ENCODE data around the gene DISC1. TPM values are rescaled to one million over a fixed set of nuclear protein-coding genes. Genes with fewer than 3 reads are reported as not detected.
A peak's percentile ranks its signal among the peaks of the same experiment; 100 is the strongest.
"Not testable (repeated sequence)": the region's sequence is repeated elsewhere in the genome, so short reads cannot be mapped to it uniquely, and the experiment has no call there.

Gene DISC1
- total RNA-seq, 2 experiments from 2014 or later, result 1.7 to 2.0 TPM

DNA sequence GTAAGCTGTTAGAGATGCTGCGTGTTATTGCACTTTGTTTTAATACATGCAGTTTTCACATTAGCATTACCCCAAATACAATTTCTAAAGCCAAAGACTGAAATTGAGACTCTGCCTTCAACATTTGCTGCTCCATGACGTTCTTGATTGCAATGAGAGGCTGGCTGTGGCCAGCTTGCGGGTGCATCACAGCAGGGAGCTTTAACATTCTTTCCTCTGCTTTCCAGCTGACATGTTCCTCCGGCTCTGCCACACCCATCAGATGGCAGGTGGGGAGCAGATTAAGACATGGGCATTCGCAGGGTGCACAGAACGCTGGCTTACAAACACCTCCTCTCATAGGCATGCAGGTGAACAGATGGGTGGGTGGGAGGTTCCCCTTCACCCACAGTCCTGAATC is 314.1 kb downstream of the DISC1 start:
- no peaks in the 10 kb centered on the region for H3K4me1 Mint-ChIP-seq
- peaks cover 2% of the 10 kb centered on the region for H3K9me3 Mint-ChIP-seq
- H3K36me3 Mint-ChIP-seq, result peaks cover 8% of the 10 kb centered on the region
- no peak overlapping the region for H3K27ac Mint-ChIP-seq
- no peak for DNase-seq
- no peak overlapping the region for H3K4me3 Mint-ChIP-seq
- H3K27me3 Mint-ChIP-seq, result no peaks in the 10 kb centered on the region

- no peak overlapping the region for H3K4me3 Mint-ChIP-seq
Measured at GRCh38 chr1:231943084-231943483, 316.5 kb downstream of the DISC1 start.

GRCh38 chr1:231948102-231948501 is 321.5 kb downstream of the DISC1 start:
- not testable (repeated sequence) for H3K27me3 Mint-ChIP-seq, DNase-seq, H3K4me1 Mint-ChIP-seq, H3K4me3 Mint-ChIP-seq, H3K36me3 Mint-ChIP-seq, H3K27ac Mint-ChIP-seq
- peaks cover 17% of the 10 kb centered on the region for H3K9me3 Mint-ChIP-seq

More at GRCh38 chr1:231943084-231943483, 316.5 kb downstream of the DISC1 start:
- H3K27ac Mint-ChIP-seq, result no peak overlapping the region
- no peak for DNase-seq
- no peaks in the 10 kb centered on the region for H3K4me1 Mint-ChIP-seq
- H3K9me3 Mint-ChIP-seq, result peaks cover 16% of the 10 kb centered on the region
- peaks cover 8% of the 10 kb centered on the region for H3K36me3 Mint-ChIP-seq
- H3K27me3 Mint-ChIP-seq, result no peaks in the 10 kb centered on the region

GRCh38 chr1:231949277-231950091 is 322.9 kb downstream of the DISC1 start:
- Mint-ChIP-seq H3K9me3 (peaks cover 17% of the 10 kb centered on the region), H3K4me3 (no peak overlapping the region), H3K36me3 (peaks cover 6% of the 10 kb centered on the region), H3K27me3 (no peaks in the 10 kb centered on the region), H3K4me1 (no peaks in the 10 kb centered on the region), H3K27ac (no peak overlapping the region)
- DNase-seq, result no peak

GRCh38 chr1:231950331-231951128 is 323.9 kb downstream of the DISC1 start:
- peaks cover 15% of the 10 kb centered on the region for H3K9me3 Mint-ChIP-seq
- DNase-seq, result no peak
- H3K27me3 Mint-ChIP-seq, result no peaks in the 10 kb centered on the region
- H3K27ac Mint-ChIP-seq, result no peak overlapping the region
- H3K4me3 Mint-ChIP-seq, result no peak overlapping the region
- no peaks in the 10 kb centered on the region for H3K4me1 Mint-ChIP-seq
- peaks cover 6% of the 10 kb centered on the region for H3K36me3 Mint-ChIP-seq

- Mint-ChIP-seq H3K4me1 (no peaks in the 10 kb centered on the region), H3K27me3 (no peaks in the 10 kb centered on the region), H3K4me3 (no peak overlapping the region), H3K36me3 (peaks cover 12% of the 10 kb centered on the region), H3K27ac (no peak overlapping the region), H3K9me3 (peaks cover 16% of the 10 kb centered on the region)
- DNase-seq, result no peak
Measured at GRCh38 chr1:231951374-231951773, 324.8 kb downstream of the DISC1 start.

GRCh38 chr1:231952154-231952553 is 325.6 kb downstream of the DISC1 start:
- no peaks in the 10 kb centered on the region for H3K4me1 Mint-ChIP-seq
- H3K36me3 Mint-ChIP-seq, result peaks cover 17% of the 10 kb centered on the region
- no peak overlapping the region for H3K27ac Mint-ChIP-seq
- DNase-seq, result no peak
- H3K9me3 Mint-ChIP-seq, result peaks cover 12% of the 10 kb centered on the region
- H3K27me3 Mint-ChIP-seq, result no peaks in the 10 kb centered on the region
- no peak overlapping the region for H3K4me3 Mint-ChIP-seq

DNA sequence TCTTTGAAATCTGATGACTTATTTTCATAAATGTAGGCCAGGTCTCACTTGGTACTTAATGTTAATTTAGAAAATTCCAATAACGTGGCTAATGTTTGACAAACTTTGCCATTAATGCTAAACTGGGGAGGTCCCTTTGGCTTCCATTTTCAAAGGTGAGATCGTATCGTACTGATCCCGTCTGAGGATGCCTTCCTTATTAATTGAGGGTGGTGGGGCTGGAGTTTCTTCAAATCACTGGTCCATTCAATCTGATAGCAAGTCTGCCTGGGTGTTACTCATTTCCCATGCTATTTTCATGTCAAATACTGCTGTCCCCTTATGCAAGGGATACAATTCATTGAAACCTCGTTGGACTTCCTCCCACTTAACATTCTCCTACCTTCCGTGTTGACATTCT is 327.1 kb downstream of the DISC1 start:
- Mint-ChIP-seq H3K9me3 (peaks cover 3% of the 10 kb centered on the region), H3K27ac (no peak overlapping the region)

DNA sequence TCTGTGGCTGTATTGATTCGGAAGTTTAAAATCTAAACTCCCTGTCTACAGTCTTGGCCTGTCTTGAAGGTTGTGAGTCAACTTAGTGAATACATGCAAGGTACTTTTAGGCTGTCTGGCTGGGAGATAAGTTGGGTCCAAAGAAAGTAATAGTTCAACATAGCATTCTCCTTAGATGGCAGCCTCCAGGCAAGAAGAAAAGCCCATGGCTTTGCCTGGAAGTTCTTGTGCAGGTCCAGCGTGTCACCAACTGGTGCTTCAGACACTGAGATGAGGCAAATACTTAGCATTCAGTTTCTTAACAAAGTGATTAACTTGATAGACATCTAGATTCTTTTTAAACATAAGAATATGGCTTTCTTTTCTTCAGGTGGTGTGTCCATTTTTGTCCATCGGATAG is 328.2 kb downstream of the DISC1 start:
- peaks cover 3% of the 10 kb centered on the region for H3K9me3 Mint-ChIP-seq
- peaks cover 16% of the 10 kb centered on the region for H3K36me3 Mint-ChIP-seq
- DNase-seq, result no peak
- H3K27ac Mint-ChIP-seq, result no peak overlapping the region
- no peak overlapping the region for H3K4me3 Mint-ChIP-seq
- H3K4me1 Mint-ChIP-seq, result no peaks in the 10 kb centered on the region
- no peaks in the 10 kb centered on the region for H3K27me3 Mint-ChIP-seq

More for the DNA sequence above, 327.1 kb downstream of the DISC1 start:
- no peak for DNase-seq
- Mint-ChIP-seq H3K36me3 (peaks cover 17% of the 10 kb centered on the region), H3K27me3 (no peaks in the 10 kb centered on the region), H3K4me3 (no peak overlapping the region), H3K4me1 (no peaks in the 10 kb centered on the region)

GRCh38 chr1:231957359-231957758 is 330.8 kb downstream of the DISC1 start:
- Mint-ChIP-seq H3K9me3 (peaks cover 3% of the 10 kb centered on the region), H3K27ac (no peak overlapping the region), H3K36me3 (peaks cover 25% of the 10 kb centered on the region), H3K27me3 (no peaks in the 10 kb centered on the region), H3K4me1 (no peaks in the 10 kb centered on the region), H3K4me3 (no peak overlapping the region)
- DNase-seq, result no peak

- Mint-ChIP-seq H3K27ac (no peak overlapping the region), H3K4me1 (no peaks in the 10 kb centered on the region), H3K36me3 (peaks cover 28% of the 10 kb centered on the region), H3K27me3 (no peaks in the 10 kb centered on the region), H3K9me3 (peaks cover 3% of the 10 kb centered on the region), H3K4me3 (no peak overlapping the region)
- no peak for DNase-seq
Measured at GRCh38 chr1:231958448-231958847, 331.9 kb downstream of the DISC1 start.

GRCh38 chr1:231959225-231959884 is 332.8 kb downstream of the DISC1 start:
- Mint-ChIP-seq H3K27me3 (no peaks in the 10 kb centered on the region), H3K4me1 (no peaks in the 10 kb centered on the region), H3K9me3 (peaks cover 3% of the 10 kb centered on the region), H3K27ac (no peak overlapping the region), H3K36me3 (peaks cover 28% of the 10 kb centered on the region), H3K4me3 (no peak overlapping the region)
- no peak for DNase-seq

GRCh38 chr1:231961801-231962200 is 335.2 kb downstream of the DISC1 start:
- not testable (repeated sequence) for H3K4me3 Mint-ChIP-seq, H3K27me3 Mint-ChIP-seq, H3K27ac Mint-ChIP-seq, H3K4me1 Mint-ChIP-seq, DNase-seq, H3K9me3 Mint-ChIP-seq
- peaks cover 18% of the 10 kb centered on the region for H3K36me3 Mint-ChIP-seq

DNA sequence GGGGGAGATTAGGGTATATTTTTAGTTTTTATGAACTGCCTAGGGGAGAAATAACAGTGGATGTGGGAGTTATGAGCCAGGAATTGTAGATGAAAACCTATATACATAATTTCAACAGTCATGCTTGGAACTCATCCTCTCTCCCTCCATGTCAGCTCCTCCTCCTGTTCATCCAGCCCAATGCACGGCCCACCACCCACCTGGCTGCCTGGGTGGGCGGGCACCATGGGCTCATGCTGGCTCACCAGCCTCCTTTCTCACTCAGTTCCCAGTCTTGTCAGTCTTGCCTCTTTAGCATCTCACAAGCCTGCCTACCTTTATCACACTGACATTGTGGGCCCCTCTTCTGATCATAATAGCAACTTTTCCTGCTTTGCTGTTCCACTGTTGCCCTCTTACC is 336.0 kb downstream of the DISC1 start:
- H3K4me3 Mint-ChIP-seq, result no peak overlapping the region
- H3K27me3 Mint-ChIP-seq, result no peaks in the 10 kb centered on the region
- no peak overlapping the region for H3K27ac Mint-ChIP-seq
- no peaks in the 10 kb centered on the region for H3K9me3 Mint-ChIP-seq
- H3K36me3 Mint-ChIP-seq, result peaks cover 19% of the 10 kb centered on the region
- H3K4me1 Mint-ChIP-seq, result no peaks in the 10 kb centered on the region
- DNase-seq, result no peak

DNA sequence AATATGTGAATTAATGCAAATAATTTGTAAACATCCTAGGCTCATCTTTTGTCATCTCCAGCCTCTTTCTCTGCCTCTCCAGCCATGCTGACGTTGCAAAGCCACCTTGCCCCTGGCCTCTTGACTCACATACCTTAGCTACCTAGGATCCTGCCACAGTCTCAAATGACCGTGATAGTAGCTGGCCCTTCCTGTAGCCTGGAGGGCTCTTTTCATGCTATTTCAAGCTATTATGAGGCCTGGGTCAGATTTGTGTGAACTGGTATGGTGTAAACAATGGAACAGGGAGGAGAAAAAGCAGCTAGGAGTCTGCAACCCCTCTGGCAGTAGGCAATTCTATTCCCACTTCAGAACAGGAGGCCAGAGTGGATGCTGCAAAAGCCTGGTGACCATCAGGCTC is 337.7 kb downstream of the DISC1 start:
- H3K4me3 Mint-ChIP-seq, result no peak overlapping the region
- no peak for DNase-seq
- no peaks in the 10 kb centered on the region for H3K9me3 Mint-ChIP-seq
- no peaks in the 10 kb centered on the region for H3K4me1 Mint-ChIP-seq
- H3K27ac Mint-ChIP-seq, result peak overlapping the region; percentile 7
- H3K27me3 Mint-ChIP-seq, result no peaks in the 10 kb centered on the region
- peaks cover 21% of the 10 kb centered on the region for H3K36me3 Mint-ChIP-seq
